ENCODE data around the gene ZNF667.

The ZNF667 gene

DNA sequence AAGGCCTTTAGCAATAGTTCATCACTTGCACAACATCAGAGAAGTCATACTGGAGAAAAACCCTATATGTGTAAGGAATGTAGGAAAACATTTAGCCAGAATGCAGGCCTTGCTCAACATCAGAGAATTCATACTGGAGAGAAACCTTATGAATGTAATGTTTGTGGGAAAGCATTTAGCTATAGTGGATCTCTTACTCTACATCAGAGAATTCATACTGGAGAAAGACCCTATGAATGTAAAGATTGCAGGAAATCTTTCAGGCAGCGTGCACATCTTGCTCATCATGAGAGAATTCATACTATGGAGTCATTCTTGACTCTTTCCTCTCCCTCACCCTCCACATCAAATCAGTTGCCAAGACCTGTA, 53.2 kb downstream of the ZNF667 start:
- Histone ChIP-seq H4K91ac (ENCODE audit: low read length) (no peak overlapping the region), H3K9me3 (ENCODE audit: control insufficient read depth, low read length) (peaks cover 98% of the 10 kb centered on the region), H3K79me1 (replicated peaks; ENCODE audit: low read length, poor library complexity, severe bottlenecking) (no peaks in the 10 kb centered on the region), H3K4me1 (ENCODE audit: control insufficient read depth, insufficient read depth, low read depth, low read length) (no peaks in the 10 kb centered on the region), H2BK15ac (ENCODE audit: low read depth, poor library complexity, severe bottlenecking) (no peak overlapping the region), H2AFZ (ENCODE audit: low read depth, low read length) (no peak overlapping the region), H3K9ac (ENCODE audit: low read length) (no peak overlapping the region), H3K18ac (ENCODE audit: low read depth in 1 of 2, low read length in 2 of 2) (no peak overlapping the region), H3K4me3 (ENCODE audit: insufficient read depth in 1 of 2, low read depth in 1 of 2, low read length in 2 of 2) (peak overlapping the region in 1 of 2 experiments; percentile 67), H3K27me3 (ENCODE audit: control insufficient read depth in 1 of 2, insufficient read depth in 1 of 2, low read length in 2 of 2) (no peaks in the 10 kb centered on the region), H2AK5ac (ENCODE audit: low read length, severe bottlenecking) (no peak overlapping the region), H2BK5ac (ENCODE audit: low read depth, low read length, poor library complexity, severe bottlenecking) (no peak overlapping the region), H3K4me2 (ENCODE audit: low read length, poor library complexity, severe bottlenecking) (no peak overlapping the region), H2BK120ac (ENCODE audit: low read depth, low read length) (no peak overlapping the region), H3K23ac (ENCODE audit: low read length in 2 of 2) (no peak overlapping the region), H3K36me3 (ENCODE audit: control insufficient read depth in 1 of 2, insufficient read depth in 2 of 2, low read depth in 1 of 2, low read length in 2 of 2) (peaks cover 0 to 49% of the 10 kb centered on the region in 2 experiments), H2BK12ac (ENCODE audit: low read length in 2 of 2) (no peak overlapping the region), H3K27ac (ENCODE audit: low read length, poor library complexity, severe bottlenecking) (no peak overlapping the region), H3K14ac (ENCODE audit: low read length in 2 of 2) (no peak overlapping the region), H3K4ac (ENCODE audit: low read depth in 1 of 2, low read length in 2 of 2) (no peak overlapping the region), H4K8ac (ENCODE audit: low read length) (no peak overlapping the region)
- WGBS, result 63% methylated on average over 1 of the region's 1 CpG
- no peak for DNase-seq

DNA sequence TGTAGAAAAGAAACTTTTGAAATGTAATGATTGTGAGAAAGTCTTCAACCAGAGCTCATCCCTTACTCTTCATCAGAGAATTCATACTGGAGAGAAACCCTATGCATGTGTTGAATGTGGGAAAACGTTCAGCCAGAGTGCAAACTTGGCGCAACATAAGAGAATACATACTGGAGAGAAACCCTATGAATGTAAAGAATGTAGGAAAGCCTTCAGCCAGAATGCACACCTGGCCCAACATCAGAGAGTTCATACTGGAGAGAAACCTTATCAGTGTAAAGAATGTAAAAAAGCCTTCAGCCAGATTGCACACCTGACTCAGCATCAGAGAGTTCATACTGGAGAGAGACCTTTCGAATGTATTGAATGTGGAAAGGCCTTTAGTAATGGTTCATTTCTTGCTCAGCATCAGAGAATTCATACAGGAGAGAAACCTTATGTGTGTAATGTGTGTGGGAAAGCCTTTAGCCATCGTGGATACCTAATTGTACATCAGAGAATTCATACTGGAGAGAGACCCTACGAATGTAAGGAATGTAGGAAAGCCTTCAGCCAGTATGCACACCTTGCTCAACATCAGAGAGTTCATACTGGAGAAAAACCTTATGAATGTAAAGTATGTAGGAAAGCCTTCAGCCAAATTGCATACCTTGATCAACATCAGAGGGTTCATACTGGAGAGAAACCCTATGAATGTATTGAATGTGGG, 53.7 kb downstream of the ZNF667 start:
- Histone ChIP-seq H3K36me3 (ENCODE audit: control insufficient read depth in 1 of 2, insufficient read depth in 2 of 2, low read depth in 1 of 2, low read length in 2 of 2) (peaks cover 0 to 54% of the 10 kb centered on the region in 2 experiments), H3K23ac (ENCODE audit: low read length in 2 of 2) (no peak overlapping the region), H2BK120ac (ENCODE audit: low read depth, low read length) (no peak overlapping the region), H3K4ac (ENCODE audit: low read depth in 1 of 2, low read length in 2 of 2) (no peak overlapping the region), H2AFZ (ENCODE audit: low read depth, low read length) (no peak overlapping the region), H4K91ac (ENCODE audit: low read length) (no peak overlapping the region), H2BK12ac (ENCODE audit: low read length in 2 of 2) (no peak overlapping the region), H3K9me3 (ENCODE audit: control insufficient read depth, low read length) (peaks cover 99% of the 10 kb centered on the region), H3K18ac (ENCODE audit: low read depth in 1 of 2, low read length in 2 of 2) (no peak overlapping the region), H3K27me3 (ENCODE audit: control insufficient read depth in 1 of 2, insufficient read depth in 1 of 2, low read length in 2 of 2) (no peaks in the 10 kb centered on the region), H3K4me1 (ENCODE audit: control insufficient read depth, insufficient read depth, low read depth, low read length) (no peaks in the 10 kb centered on the region), H4K8ac (ENCODE audit: low read length) (no peak overlapping the region), H2BK5ac (ENCODE audit: low read depth, low read length, poor library complexity, severe bottlenecking) (no peak overlapping the region), H3K4me3 (ENCODE audit: insufficient read depth in 1 of 2, low read depth in 1 of 2, low read length in 2 of 2) (peak overlapping the region in 1 of 2 experiments; percentile 67), H3K14ac (ENCODE audit: low read length in 2 of 2) (no peak overlapping the region), H3K4me2 (ENCODE audit: low read length, poor library complexity, severe bottlenecking) (no peak overlapping the region), H3K9ac (ENCODE audit: low read length) (no peak overlapping the region), H3K79me1 (replicated peaks; ENCODE audit: low read length, poor library complexity, severe bottlenecking) (no peaks in the 10 kb centered on the region), H2AK5ac (ENCODE audit: low read length, severe bottlenecking) (no peak overlapping the region), H2BK15ac (ENCODE audit: low read depth, poor library complexity, severe bottlenecking) (no peak overlapping the region), H3K27ac (ENCODE audit: low read length, poor library complexity, severe bottlenecking) (no peak overlapping the region)
- 97% methylated on average over 5 of the region's 5 CpGs for WGBS
- peak; percentile 9 for DNase-seq

DNA sequence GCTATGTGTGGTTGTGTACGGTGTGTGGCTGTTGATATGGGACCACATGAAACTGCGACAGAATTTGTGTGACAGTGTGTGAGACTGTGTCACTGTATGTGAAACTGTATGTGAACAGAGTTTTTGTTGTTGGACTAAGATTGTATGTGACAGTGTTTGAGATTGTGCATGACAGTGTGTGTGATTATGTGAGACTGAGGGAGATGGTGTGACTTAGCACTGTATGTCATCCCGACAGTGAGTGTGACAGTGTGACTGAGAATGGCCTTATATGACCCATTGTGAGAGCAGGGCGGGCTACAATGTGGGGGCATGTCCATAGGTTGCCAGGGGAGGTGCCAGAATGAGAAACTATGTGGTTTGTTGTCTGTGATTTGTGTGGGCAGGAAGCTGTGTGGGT, 72.1 kb downstream of the ZNF667 start:
- no peak overlapping the region for H3K4ac ChIP-seq (ENCODE audit: low read depth in 1 of 2, low read length in 2 of 2)
- H3K4me1 ChIP-seq (ENCODE audit: control insufficient read depth, insufficient read depth, low read depth, low read length), result peaks cover 7% of the 10 kb centered on the region
- no peak overlapping the region for H4K8ac ChIP-seq (ENCODE audit: low read length)
- no peak overlapping the region for H2BK15ac ChIP-seq (ENCODE audit: low read depth, poor library complexity, severe bottlenecking)
- no peak for DNase-seq
- no peak overlapping the region for H3K23ac ChIP-seq (ENCODE audit: low read length in 2 of 2)
- no peak overlapping the region for H2BK12ac ChIP-seq (ENCODE audit: low read length in 2 of 2)
- peak overlapping the region; percentile 93 for H3K9ac ChIP-seq (ENCODE audit: low read length)
- WGBS, result 98% methylated on average over 4 of the region's 4 CpGs
- no peak overlapping the region for H3K4me2 ChIP-seq (ENCODE audit: low read length, poor library complexity, severe bottlenecking)
- peaks cover 18% of the 10 kb centered on the region for H3K79me1 ChIP-seq (replicated peaks; ENCODE audit: low read length, poor library complexity, severe bottlenecking)
- no peak overlapping the region for H3K27ac ChIP-seq (ENCODE audit: low read length, poor library complexity, severe bottlenecking)
- H2AFZ ChIP-seq (ENCODE audit: low read depth, low read length), result no peak overlapping the region
- H3K36me3 ChIP-seq (ENCODE audit: control insufficient read depth in 1 of 2, insufficient read depth in 2 of 2, low read depth in 1 of 2, low read length in 2 of 2), result peaks cover 9 to 35% of the 10 kb centered on the region in 2 experiments
- peaks cover 54% of the 10 kb centered on the region for H3K9me3 ChIP-seq (ENCODE audit: control insufficient read depth, low read length)
- H3K14ac ChIP-seq (ENCODE audit: low read length in 2 of 2), result no peak overlapping the region
- H2BK120ac ChIP-seq (ENCODE audit: low read depth, low read length), result no peak overlapping the region
- no peak overlapping the region for H2BK5ac ChIP-seq (ENCODE audit: low read depth, low read length, poor library complexity, severe bottlenecking)
- H4K91ac ChIP-seq (ENCODE audit: low read length), result no peak overlapping the region
- no peaks in the 10 kb centered on the region for H3K27me3 ChIP-seq (ENCODE audit: control insufficient read depth in 1 of 2, insufficient read depth in 1 of 2, low read length in 2 of 2)
- H3K4me3 ChIP-seq (ENCODE audit: insufficient read depth in 1 of 2, low read depth in 1 of 2, low read length in 2 of 2), result peak overlapping the region in 1 of 2 experiments; percentile 99
- no peak overlapping the region for H2AK5ac ChIP-seq (ENCODE audit: low read length, severe bottlenecking)
- no peak overlapping the region for H3K18ac ChIP-seq (ENCODE audit: low read depth in 1 of 2, low read length in 2 of 2)

DNA sequence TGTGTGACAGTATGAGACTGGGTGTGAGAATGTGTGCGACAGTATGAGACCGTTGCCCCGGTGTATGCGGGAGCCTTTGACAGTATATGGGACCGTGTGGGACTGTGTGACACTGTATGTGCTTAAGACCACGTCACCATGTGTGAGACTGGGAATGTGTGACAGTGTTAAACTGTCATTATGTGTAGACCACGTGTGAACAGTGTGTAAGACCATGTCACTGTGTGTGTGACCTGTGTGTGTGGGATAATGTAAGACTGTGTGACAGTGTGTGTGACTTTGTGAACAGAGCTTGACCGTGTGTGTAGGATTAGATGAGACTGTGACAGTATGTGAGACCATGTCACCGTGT, 72.5 kb downstream of the ZNF667 start:
- 77% methylated on average over 9 of the region's 9 CpGs for WGBS
- peak overlapping the region in 1 of 2 experiments; percentile 95 for H3K18ac ChIP-seq (ENCODE audit: low read depth in 1 of 2, low read length in 2 of 2)
- H2BK120ac ChIP-seq (ENCODE audit: low read depth, low read length), result no peak overlapping the region
- no peak overlapping the region for H2BK5ac ChIP-seq (ENCODE audit: low read depth, low read length, poor library complexity, severe bottlenecking)
- H3K27me3 ChIP-seq (ENCODE audit: control insufficient read depth in 1 of 2, insufficient read depth in 1 of 2, low read length in 2 of 2), result no peaks in the 10 kb centered on the region
- no peak overlapping the region for H4K8ac ChIP-seq (ENCODE audit: low read length)
- peak overlapping the region; percentile 94 for H2AFZ ChIP-seq (ENCODE audit: low read depth, low read length)
- H3K9me3 ChIP-seq (ENCODE audit: control insufficient read depth, low read length), result peaks cover 54% of the 10 kb centered on the region
- H3K4ac ChIP-seq (ENCODE audit: low read depth in 1 of 2, low read length in 2 of 2), result peak overlapping the region in 1 of 2 experiments; percentile 82
- no peak overlapping the region for H3K23ac ChIP-seq (ENCODE audit: low read length in 2 of 2)
- H3K36me3 ChIP-seq (ENCODE audit: control insufficient read depth in 1 of 2, insufficient read depth in 2 of 2, low read depth in 1 of 2, low read length in 2 of 2), result peaks cover 9 to 35% of the 10 kb centered on the region in 2 experiments
- no peak overlapping the region for H2BK15ac ChIP-seq (ENCODE audit: low read depth, poor library complexity, severe bottlenecking)
- peak overlapping the region; percentile 58 for H3K4me2 ChIP-seq (ENCODE audit: low read length, poor library complexity, severe bottlenecking)
- peak overlapping the region; percentile 93 for H3K9ac ChIP-seq (ENCODE audit: low read length)
- peak overlapping the region; percentile 80 to 99 for H3K4me3 ChIP-seq (ENCODE audit: insufficient read depth in 1 of 2, low read depth in 1 of 2, low read length in 2 of 2)
- H2AK5ac ChIP-seq (ENCODE audit: low read length, severe bottlenecking), result no peak overlapping the region
- H4K91ac ChIP-seq (ENCODE audit: low read length), result no peak overlapping the region
- H3K14ac ChIP-seq (ENCODE audit: low read length in 2 of 2), result peak overlapping the region in 1 of 2 experiments; percentile 90
- no peak for DNase-seq
- peaks cover 7% of the 10 kb centered on the region for H3K4me1 ChIP-seq (ENCODE audit: control insufficient read depth, insufficient read depth, low read depth, low read length)
- H3K79me1 ChIP-seq (replicated peaks; ENCODE audit: low read length, poor library complexity, severe bottlenecking), result peaks cover 18% of the 10 kb centered on the region
- H2BK12ac ChIP-seq (ENCODE audit: low read length in 2 of 2), result no peak overlapping the region
- no peak overlapping the region for H3K27ac ChIP-seq (ENCODE audit: low read length, poor library complexity, severe bottlenecking)
